Skeletal muscle tissue (tissue), 4 donors: Measurements from ENCODE around the gene MEGF11. TPM values are rescaled to one million over a fixed set of nuclear protein-coding genes. Genes with fewer than 3 reads are reported as not detected.

Experiments
- H3K27ac ChIP-seq: one replicate; pipeline ENCODE4 v1.7.0; 2013; ENCODE audit warnings: mild to moderate bottlenecking, low read depth, low read length, inconsistent platforms
- H3K27me3 ChIP-seq, 3 donors: one replicate each; pipeline ENCODE4 v1.7.0; 2013; ENCODE audit warnings: low read length in 3 of 3; ENCODE audit not compliant: control insufficient read depth in 3 of 3, insufficient read depth in 3 of 3
- H3K36me3 ChIP-seq, 3 donors: one replicate each; pipeline ENCODE4 v1.7.0; 2013; ENCODE audit warnings: low read length in 3 of 3; ENCODE audit not compliant: control insufficient read depth in 3 of 3, insufficient read depth in 3 of 3
- H3K4me1 ChIP-seq, 3 donors: one replicate each; pipeline ENCODE4 v1.7.0; 2013; ENCODE audit warnings: low read length in 3 of 3, mild to moderate bottlenecking in 3 of 3; ENCODE audit not compliant: control insufficient read depth in 3 of 3, insufficient read depth in 3 of 3
- H3K4me3 ChIP-seq, 3 donors: one replicate each; pipeline ENCODE4 v1.7.0; 2013; ENCODE audit warnings: low read length in 3 of 3
- H3K9ac ChIP-seq, 3 donors: one replicate each; pipeline ENCODE4 v1.7.0; 2013; ENCODE audit warnings: low read length in 3 of 3, mild to moderate bottlenecking in 3 of 3, moderate library complexity in 2 of 3, low read depth in 1 of 3
- H3K9me3 ChIP-seq, 3 donors: one replicate each; pipeline ENCODE4 v1.7.0; 2013; ENCODE audit warnings: low read length in 3 of 3; ENCODE audit not compliant: control insufficient read depth in 3 of 3
- total RNA-seq: library from RNA; depleted of rRNA; stranded (reverse); fragments of >200 nt; gene quantifications from one replicate; pipeline ENCODE4 v1.2.3, GENCODE V29; 2014
- donor health status: Osteomylitis.

MEGF11 gene
- total RNA-seq, 1 donor from 2014 or later, result 0.52 TPM

- Histone ChIP-seq H3K4me3 (no peak overlapping the region), H3K27ac (no peak overlapping the region), H3K27me3 (peaks cover 4 to 20% (median 12%) of the 10 kb centered on the region in 3 donors), H3K4me1 (peaks cover 0 to 4% (median 3%) of the 10 kb centered on the region in 3 donors), H3K36me3 (no peaks in the 10 kb centered on the region), H3K9me3 (no peaks in the 10 kb centered on the region), H3K9ac (no peak overlapping the region)
Observed at GRCh38 chr15:66077320-66077663, 176.3 kb downstream of the MEGF11 start.

GRCh38 chr15:66076591-66077319, 176.8 kb downstream of the MEGF11 start:
- Histone ChIP-seq H3K4me3 (no peak overlapping the region), H3K36me3 (no peaks in the 10 kb centered on the region), H3K9me3 (no peaks in the 10 kb centered on the region), H3K4me1 (peaks cover 0 to 4% (median 3%) of the 10 kb centered on the region in 3 donors), H3K9ac (no peak overlapping the region), H3K27ac (no peak overlapping the region), H3K27me3 (peaks cover 4 to 20% (median 12%) of the 10 kb centered on the region in 3 donors)

GRCh38 chr15:66075947-66076346, 177.6 kb downstream of the MEGF11 start:
- Histone ChIP-seq H3K9ac (no peak overlapping the region), H3K4me3 (no peak overlapping the region), H3K27ac (no peak overlapping the region), H3K9me3 (no peaks in the 10 kb centered on the region), H3K27me3 (peaks cover 2 to 18% (median 12%) of the 10 kb centered on the region in 3 donors), H3K36me3 (no peaks in the 10 kb centered on the region), H3K4me1 (peaks cover 0 to 4% (median 3%) of the 10 kb centered on the region in 3 donors)

GRCh38 chr15:66072616-66073361, 180.8 kb downstream of the MEGF11 start:
- no peak overlapping the region for H3K9ac ChIP-seq
- no peak overlapping the region for H3K27ac ChIP-seq
- no peaks in the 10 kb centered on the region for H3K36me3 ChIP-seq
- H3K4me1 ChIP-seq, result peaks cover 0 to 4% (median 3%) of the 10 kb centered on the region in 3 donors
- no peak overlapping the region for H3K4me3 ChIP-seq
- no peaks in the 10 kb centered on the region for H3K9me3 ChIP-seq
- peaks cover 0 to under 1% (median under 1%) of the 10 kb centered on the region in 3 donors for H3K27me3 ChIP-seq

GRCh38 chr15:66071921-66072295, 181.6 kb downstream of the MEGF11 start:
- Histone ChIP-seq H3K36me3 (no peaks in the 10 kb centered on the region), H3K27me3 (no peaks in the 10 kb centered on the region), H3K4me1 (peaks cover 0 to 4% (median 3%) of the 10 kb centered on the region in 3 donors), H3K9me3 (no peaks in the 10 kb centered on the region), H3K27ac (no peak overlapping the region), H3K4me3 (no peak overlapping the region), H3K9ac (no peak overlapping the region)

GRCh38 chr15:66071160-66071920, 182.2 kb downstream of the MEGF11 start:
- no peaks in the 10 kb centered on the region for H3K36me3 ChIP-seq
- no peak overlapping the region for H3K4me3 ChIP-seq
- H3K27me3 ChIP-seq, result no peaks in the 10 kb centered on the region
- no peaks in the 10 kb centered on the region for H3K9me3 ChIP-seq
- no peak overlapping the region for H3K27ac ChIP-seq
- H3K4me1 ChIP-seq, result peaks cover 0 to 4% (median 3%) of the 10 kb centered on the region in 3 donors
- H3K9ac ChIP-seq, result no peak overlapping the region

- H3K4me1 ChIP-seq, result peaks cover 0 to 4% (median 3%) of the 10 kb centered on the region in 3 donors
- H3K27ac ChIP-seq, result no peak overlapping the region
- H3K4me3 ChIP-seq, result no peak overlapping the region
- H3K27me3 ChIP-seq, result no peaks in the 10 kb centered on the region
- H3K36me3 ChIP-seq, result no peaks in the 10 kb centered on the region
- no peaks in the 10 kb centered on the region for H3K9me3 ChIP-seq
- H3K9ac ChIP-seq, result no peak overlapping the region
Observed at GRCh38 chr15:66070220-66070934, 183.2 kb downstream of the MEGF11 start.

- H3K9me3 ChIP-seq, result no peaks in the 10 kb centered on the region
- H3K27ac ChIP-seq, result no peak overlapping the region
- peaks cover 0 to 4% (median 3%) of the 10 kb centered on the region in 3 donors for H3K4me1 ChIP-seq
- H3K9ac ChIP-seq, result no peak overlapping the region
- no peaks in the 10 kb centered on the region for H3K27me3 ChIP-seq
- H3K36me3 ChIP-seq, result no peaks in the 10 kb centered on the region
- H3K4me3 ChIP-seq, result no peak overlapping the region
Observed at GRCh38 chr15:66069751-66070150, 183.8 kb downstream of the MEGF11 start.

GRCh38 chr15:66068801-66069200, 184.7 kb downstream of the MEGF11 start:
- H3K4me3 ChIP-seq, result no peak overlapping the region
- no peaks in the 10 kb centered on the region for H3K9me3 ChIP-seq
- H3K27ac ChIP-seq, result no peak overlapping the region
- no peaks in the 10 kb centered on the region for H3K27me3 ChIP-seq
- H3K4me1 ChIP-seq, result peaks cover 0 to 4% (median 3%) of the 10 kb centered on the region in 3 donors
- H3K9ac ChIP-seq, result no peak overlapping the region
- no peaks in the 10 kb centered on the region for H3K36me3 ChIP-seq
